Epithelial cell of proximal tubule (primary cell): Measurements from ENCODE around the gene NABP2. TPM values are rescaled to one million over a fixed set of nuclear protein-coding genes. Genes with fewer than 3 reads are reported as not detected.
A peak's percentile ranks its signal among the peaks of the same experiment; 100 is the strongest.
"Not testable (repeated sequence)": the region's sequence is repeated elsewhere in the genome, so short reads cannot be mapped to it uniquely, and the experiment has no call there.

Source experiments
- DNase-seq: peaks from one replicate; pipeline ENCODE4 v3.0.0-alpha.2; 2011; ENCODE audit warnings: low read depth
- H3K4me3 ChIP-seq: 2 replicates; pipeline ENCODE4 v1.5.1; 2011; ENCODE audit warnings: low read depth, mild to moderate bottlenecking, low read length
- total RNA-seq: library from RNA; depleted of rRNA; stranded (reverse); fragments of >200 nt; gene quantifications from 2 replicates; pipeline ENCODE4 v1.2.3, GENCODE V29; 2015
- TF ChIP-seq, protein P1 (sequence below): conservative IDR thresholded peaks from 2 replicates; pipeline ENCODE4 v1.5.1; 2012; ENCODE audit warnings: low read depth, mild to moderate bottlenecking, low read length

Gene NABP2
- total RNA-seq, 1 donor from 2014 or later, result 22.7 TPM

DNA sequence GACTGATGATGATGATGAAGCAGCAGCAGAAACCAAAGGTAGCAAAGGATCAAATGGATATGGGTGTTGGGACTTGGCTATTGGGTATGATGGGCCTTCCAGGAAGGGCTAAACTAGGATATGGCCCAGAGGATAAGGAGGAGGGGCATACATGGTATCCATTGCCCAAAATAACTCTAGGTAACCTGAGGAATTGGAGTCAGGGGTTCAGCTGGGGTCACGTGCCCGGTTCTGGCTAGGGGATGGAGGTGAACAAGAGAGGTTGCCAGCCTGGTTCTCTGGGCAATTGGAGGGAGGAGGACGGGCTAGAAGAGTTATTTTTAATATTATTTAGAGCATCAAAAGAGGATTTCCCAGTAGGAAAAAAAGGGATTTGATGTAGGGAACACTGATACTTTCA lies 36.8 kb downstream of the NABP2 start:
- TF ChIP-seq, protein P1, sequence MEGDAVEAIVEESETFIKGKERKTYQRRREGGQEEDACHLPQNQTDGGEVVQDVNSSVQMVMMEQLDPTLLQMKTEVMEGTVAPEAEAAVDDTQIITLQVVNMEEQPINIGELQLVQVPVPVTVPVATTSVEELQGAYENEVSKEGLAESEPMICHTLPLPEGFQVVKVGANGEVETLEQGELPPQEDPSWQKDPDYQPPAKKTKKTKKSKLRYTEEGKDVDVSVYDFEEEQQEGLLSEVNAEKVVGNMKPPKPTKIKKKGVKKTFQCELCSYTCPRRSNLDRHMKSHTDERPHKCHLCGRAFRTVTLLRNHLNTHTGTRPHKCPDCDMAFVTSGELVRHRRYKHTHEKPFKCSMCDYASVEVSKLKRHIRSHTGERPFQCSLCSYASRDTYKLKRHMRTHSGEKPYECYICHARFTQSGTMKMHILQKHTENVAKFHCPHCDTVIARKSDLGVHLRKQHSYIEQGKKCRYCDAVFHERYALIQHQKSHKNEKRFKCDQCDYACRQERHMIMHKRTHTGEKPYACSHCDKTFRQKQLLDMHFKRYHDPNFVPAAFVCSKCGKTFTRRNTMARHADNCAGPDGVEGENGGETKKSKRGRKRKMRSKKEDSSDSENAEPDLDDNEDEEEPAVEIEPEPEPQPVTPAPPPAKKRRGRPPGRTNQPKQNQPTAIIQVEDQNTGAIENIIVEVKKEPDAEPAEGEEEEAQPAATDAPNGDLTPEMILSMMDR, result no peak
- H3K4me3 ChIP-seq, result no peak overlapping the region
- DNase-seq, result no peak

- no peak overlapping the region for H3K4me3 ChIP-seq
- TF ChIP-seq, protein P1, result no peak
- DNase-seq, result peak; percentile 85
Measured at GRCh38 chr12:56261503-56262232, 37.5 kb downstream of the NABP2 start.

DNA sequence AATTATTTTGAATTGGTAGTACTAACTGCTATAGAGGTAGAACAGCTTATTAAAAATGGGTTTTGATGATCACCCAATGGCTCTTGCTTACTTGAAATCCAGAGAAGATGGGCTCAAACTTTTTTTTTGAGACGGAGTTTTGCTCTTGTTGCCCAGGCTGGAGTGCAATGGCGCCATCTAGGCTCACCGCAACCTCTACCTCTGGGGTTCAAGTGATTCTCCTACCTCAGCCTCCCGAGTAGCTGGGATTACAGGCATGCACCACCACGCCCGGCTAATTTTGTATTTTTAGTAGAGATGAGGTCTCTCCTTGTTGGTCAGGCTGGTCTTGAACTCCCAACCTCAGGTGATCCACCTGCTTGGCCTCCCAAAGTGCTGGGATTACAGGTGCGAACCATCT lies 38.8 kb downstream of the NABP2 start:
- not testable (repeated sequence) for DNase-seq

DNA sequence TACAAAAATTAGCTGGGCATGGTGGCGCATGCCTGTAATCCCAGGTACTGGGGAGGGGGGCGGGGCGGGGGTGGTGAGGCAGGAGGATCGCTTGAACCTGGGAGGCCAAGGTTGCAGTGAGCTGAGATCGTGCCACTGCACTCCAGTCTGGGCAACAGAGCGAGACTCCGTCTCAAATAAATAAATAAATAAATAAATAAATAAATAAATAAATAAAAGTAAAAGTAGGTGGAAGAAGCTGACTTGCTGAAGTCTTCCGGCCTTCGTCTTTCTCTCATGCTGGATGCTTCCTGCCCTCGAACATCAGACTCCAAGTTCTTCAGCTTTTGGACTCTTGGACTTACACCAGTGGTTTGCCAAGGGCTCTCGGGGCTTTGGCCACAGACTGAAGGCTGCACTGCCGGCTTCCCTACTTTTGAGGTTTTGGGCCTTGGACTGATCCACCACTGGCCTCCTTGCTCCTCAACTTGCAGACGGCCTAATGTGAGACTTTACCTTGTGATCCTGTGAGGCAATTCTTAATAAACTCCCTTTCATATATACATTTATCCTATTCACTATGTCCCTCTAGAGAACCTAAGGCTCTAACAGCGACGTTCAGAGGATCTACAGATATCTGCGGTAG lies 42.0 kb downstream of the NABP2 start:
- H3K4me3 ChIP-seq, result peak overlapping the region; percentile 75
- not testable (repeated sequence) for DNase-seq

More for the DNA sequence above, 38.8 kb downstream of the NABP2 start:
- not testable (repeated sequence) for H3K4me3 ChIP-seq

- no peak for DNase-seq
- TF ChIP-seq, protein P1, result peak; percentile 71
- H3K4me3 ChIP-seq, result peak within 1 kb of the TSS; percentile 75
Measured at GRCh38 chr12:56266693-56267442, 42.7 kb downstream of the NABP2 start, which contains the start of gene COQ10A. COQ10A (plus strand) TSS chr12:56266942; CDS start chr12:56267119, 177 bp downstream.

- DNase-seq, result no peak
- peak overlapping the region; percentile 75 for H3K4me3 ChIP-seq
- TF ChIP-seq, protein P1, result no peak
Measured at GRCh38 chr12:56267443-56268071, 43.4 kb downstream of the NABP2 start.

- no peak for DNase-seq
- TF ChIP-seq, protein P1, result peak; percentile 59
- no peak overlapping the region for H3K4me3 ChIP-seq
Measured at GRCh38 chr12:56271031-56271430, 46.9 kb downstream of the NABP2 start.

DNA sequence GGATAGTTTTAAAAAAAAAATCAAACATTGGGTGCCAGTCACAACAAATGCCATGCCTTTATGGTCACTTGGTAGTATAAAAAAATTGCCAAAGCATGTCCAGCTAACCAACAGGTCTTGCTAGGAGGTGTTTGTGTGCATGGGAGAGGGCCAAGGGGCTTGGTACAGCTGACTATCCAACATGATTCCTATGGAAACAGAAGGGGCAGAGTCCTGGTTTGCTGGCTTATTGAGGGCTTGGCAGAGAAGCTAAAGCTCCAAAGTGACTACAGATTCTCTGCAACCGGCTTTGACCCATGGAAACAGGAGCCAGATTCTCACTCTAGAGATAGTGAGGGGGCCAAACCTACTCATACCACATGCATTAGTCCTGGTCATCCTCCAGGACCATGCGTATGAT lies 48.3 kb downstream of the NABP2 start:
- DNase-seq, H3K4me3 ChIP-seq: not testable (repeated sequence)
